ENCODE results near the gene DERL3.

Gene DERL3

DNA sequence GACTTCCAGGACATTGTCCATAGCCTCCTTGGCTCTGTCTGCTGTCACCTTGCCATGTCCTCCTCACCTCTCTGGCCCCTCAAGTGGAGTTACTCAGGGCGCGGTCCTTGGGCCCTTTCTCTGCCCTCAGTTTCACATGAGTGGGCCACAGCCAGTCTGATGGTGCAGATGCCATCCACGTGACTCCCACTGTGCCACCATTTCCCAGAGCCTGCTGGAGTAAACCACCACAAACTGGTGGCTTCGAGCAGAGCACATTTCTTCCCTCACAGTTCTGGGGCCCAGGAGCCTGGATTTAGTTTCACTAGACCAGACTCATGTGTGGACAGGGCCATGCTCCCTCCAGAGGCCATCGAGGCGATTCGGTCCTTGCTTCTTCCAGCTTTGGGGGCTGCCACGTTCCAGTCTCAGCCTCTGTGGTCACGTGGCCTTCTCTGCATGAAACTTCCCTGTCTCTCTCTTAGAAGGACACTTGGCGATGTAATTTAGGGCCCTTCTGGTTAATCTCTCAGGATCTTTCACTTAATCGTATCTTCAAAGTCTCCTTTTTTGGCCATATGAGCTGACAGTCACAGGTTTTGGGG, 37.5 kb downstream of the DERL3 start:
- no peak for DNase-seq

DNA sequence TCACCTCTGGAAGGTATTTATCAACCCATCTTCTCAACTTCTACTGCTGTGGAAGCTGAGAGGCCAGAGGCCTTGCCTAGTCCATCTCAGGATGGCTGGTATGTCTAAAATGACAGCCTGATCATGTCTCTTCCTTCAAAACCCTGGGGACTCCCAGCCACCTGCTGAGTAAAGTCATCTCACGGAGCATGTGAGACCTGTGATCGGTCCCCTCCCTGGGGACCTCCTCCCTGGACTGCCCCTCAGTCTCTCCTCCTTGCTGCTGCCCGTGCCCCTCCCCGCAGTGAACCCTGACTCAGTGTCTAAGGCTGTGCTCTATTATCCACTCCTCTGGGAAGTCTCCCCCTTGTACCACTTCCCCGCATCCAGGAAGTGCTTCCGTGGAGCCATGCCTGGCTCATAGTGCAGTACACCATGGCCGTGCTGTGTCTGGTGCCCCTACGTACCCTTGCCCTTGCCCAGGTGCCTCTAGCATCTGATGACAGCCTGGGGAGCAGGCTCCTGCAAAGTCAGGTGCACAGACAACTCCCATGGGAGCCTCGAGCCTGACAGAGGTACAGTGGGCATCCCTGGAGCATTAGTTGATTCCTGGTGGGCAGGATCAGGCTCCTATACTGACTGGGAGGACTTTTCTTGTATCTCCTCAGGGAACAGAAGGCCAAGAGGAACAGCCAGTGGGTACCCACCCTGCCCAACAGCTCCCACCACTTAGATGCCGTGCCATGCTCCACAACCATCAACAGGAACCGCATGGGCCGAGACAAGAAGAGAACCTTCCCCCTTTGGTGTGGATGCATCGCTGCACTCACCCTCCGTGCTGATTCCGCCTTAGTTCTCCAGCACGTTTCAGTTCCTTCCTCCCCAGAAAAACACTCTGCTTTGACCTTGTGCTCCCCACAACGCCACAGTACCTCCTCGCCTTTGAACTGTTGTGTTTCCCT, 38.2 kb downstream of the DERL3 start:
- DNase-seq = no peak

DNA sequence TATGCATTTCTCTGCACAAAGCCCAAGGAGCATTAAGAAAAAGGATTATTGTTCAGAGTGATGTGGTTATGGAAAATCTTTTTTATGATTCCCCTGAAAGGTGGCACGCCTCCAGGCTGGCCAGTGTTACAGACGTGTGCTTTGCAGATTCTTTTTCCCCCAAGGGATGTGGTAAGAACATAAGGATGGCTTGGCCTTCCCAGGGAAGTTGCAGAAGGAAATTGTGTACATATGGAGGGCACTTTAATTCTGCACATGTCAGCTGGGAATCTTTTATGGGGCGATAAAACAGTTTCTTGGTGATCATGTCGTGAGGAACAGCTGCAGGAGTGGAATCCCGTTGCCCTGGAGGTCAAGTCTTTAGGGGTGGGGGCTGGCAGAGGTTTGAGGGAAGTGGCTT, 42.3 kb downstream of the DERL3 start:
- no peak for DNase-seq

DNA sequence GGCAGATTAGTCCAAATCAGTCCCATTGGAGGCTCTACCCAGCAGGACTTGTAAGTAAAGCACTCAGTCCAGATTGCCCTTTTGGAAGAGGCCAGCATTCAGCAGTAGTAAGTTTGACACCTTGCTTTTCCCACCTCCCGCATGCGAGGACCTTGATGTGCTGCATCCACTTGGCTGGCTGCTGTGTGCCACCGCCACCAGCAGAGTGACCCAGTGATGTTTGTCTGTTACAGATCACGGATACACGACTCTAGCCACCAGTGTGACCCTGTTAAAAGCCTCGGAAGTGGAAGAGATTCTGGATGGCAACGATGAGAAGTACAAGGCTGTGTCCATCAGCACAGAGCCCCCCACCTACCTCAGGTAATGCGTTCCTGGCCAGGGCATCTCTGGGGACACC, 45.5 kb downstream of the DERL3 start:
- DNase-seq = no peak

DNA sequence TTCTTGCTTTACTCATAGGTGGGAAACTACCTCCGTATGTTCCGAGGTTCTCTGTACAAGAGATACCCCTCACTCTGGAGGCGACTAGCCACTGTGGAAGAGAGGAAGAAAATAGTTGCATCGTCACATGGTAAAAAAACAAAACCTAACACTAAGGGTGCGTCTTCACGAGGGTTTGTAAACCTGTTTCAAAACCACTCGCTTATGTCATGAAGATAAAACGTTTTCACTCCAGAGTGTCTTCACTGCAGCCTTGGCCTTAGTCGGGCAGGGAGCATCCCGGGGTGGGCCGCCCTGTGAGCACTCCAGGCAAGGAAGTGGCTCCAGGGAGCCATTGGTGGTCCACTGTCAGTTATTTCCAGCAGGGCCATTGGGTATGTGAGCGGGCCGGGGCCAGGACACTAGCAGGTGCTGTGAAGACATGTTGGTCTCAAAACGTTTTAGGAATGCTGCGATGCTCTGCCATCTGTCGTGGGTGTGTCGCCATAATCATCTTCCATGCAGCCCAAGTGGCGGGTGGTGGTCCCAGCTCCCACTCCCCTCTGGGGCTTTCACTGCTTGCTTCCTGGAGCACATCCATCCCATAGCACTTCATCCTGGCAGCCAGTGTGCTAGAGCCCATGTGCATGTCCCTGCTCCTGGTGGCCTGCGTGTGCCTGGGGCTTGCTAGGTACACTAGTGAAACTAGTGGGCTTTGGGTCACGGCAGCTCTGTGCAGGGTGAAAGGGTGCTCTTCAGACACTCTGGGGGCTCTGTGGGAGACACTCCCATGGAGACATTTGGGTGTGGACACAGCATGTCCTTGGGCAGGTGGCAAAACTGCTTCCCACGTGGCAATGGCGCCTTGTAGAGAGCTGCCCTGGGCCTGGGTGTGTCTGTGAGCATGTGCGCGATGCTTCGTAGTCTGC, 46.8 kb downstream of the DERL3 start:
- no peak for DNase-seq

DNA sequence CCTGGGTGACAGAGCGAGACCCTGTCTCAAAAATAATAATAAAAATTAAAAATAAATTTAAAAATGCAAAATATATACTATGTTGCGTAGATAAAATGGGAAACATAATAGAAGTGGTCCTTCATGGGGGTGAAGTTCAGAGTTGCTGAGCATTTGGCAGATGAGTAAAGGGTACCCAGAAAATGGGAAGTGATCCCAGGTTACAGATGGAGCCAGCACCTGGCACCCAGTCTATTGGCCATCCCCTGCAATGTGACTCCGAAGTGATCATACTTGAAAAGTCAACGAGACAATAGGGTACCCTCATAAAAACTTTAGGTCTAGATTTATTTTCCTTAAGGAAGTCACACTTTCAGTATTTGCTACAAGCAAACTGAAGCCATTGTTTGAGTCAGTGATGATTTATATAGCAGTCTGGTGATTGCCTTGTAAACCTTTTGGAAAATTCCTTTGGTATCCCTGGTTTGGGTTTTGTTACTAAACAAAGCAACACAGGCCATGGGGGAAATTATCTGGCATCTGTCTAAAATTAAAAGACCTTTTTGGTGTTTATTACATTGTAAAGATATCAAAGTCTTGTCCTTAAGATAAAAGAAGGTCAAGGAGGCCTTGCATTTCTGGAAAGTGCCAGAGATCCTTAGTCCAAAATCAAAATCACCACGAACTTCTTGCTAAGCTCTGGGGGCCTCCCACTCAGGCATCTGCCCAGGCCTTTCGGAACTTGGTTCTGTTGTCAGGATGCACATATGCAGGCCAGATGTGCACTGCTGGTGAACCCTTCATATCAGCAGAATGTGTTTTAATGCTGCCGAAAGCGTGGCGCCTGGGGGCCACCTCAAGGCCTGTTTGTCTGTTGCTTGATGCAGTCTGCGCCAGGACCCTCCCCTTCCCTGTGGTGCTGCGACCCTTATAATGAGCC, 47.7 kb downstream of the DERL3 start:
- no peak for DNase-seq

DNA sequence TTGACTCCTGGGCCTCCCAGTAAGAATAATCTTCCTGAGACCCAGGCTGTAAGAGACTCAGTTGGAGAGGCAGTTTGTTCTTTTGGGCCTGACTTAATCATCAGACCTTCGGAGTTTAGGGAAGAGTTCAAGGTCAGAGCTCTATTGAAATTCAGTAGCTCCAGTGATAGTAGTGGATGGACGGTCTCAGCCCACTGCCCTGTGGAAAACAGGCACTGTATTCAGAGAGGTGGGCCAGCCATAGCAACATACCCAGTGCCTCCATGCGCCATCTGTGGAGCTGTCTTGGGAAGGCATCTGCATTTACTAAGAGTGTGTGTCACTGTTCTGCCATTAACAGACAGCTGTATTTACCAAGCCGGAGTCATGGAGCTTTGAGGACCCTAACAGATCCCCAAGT, 49.2 kb downstream of the DERL3 start:
- DNase-seq = no peak

DNA sequence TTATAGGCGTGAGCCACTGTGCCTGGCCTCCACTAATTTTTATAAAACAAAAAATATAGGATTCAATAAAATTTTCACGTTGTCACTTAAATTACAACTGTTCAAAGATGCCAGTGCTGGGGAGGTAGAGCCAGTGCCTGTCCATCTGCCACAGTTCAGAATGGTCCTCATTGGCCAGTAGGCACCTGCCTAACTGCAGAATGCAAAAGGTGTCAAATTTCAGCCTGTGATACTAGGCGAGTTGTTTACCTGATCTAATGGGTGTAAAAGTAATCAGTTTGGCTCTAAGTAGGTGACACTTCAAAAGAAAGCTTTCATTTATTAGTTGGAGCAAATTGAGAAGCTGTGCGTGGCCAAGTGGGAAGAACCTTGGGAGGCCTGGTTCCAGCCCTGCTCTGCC, 49.7 kb downstream of the DERL3 start:
- DNase-seq = no peak

DNA sequence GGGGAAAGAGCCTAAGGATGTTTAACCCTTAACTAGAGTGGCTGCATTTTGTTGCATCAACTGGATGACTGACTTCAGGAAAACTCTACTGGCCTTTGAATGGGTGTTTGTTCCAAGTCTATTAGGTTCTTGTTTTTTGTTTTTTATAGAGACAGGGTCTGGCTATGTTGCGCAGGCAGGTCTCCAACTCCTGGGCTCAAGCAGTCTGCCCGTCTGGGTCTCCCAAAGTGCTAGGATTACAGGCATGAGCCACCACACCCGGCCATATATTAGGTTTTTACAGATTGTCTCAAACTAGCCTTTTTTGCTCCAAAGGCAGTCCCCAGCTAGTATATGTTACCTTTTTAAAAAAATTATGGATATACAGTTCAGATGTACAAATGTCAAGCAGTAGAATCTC, 50.9 kb downstream of the DERL3 start:
- DNase-seq = no peak

DNA sequence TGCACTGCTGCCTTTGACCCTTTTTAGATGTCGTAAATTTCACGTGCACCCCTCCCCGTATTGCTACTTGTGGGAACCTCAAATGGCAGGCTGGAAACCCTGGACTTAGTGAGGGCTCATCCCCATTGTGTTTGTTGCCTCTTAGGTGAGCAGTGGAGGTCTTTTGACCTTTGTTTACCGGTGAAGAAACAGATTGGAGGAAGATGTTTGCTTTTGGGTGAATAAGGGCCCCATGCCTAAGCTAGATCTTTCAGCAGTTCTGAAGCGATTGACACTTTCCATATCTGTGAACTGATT, 51.3 kb downstream of the DERL3 start:
- no peak for DNase-seq

DNA sequence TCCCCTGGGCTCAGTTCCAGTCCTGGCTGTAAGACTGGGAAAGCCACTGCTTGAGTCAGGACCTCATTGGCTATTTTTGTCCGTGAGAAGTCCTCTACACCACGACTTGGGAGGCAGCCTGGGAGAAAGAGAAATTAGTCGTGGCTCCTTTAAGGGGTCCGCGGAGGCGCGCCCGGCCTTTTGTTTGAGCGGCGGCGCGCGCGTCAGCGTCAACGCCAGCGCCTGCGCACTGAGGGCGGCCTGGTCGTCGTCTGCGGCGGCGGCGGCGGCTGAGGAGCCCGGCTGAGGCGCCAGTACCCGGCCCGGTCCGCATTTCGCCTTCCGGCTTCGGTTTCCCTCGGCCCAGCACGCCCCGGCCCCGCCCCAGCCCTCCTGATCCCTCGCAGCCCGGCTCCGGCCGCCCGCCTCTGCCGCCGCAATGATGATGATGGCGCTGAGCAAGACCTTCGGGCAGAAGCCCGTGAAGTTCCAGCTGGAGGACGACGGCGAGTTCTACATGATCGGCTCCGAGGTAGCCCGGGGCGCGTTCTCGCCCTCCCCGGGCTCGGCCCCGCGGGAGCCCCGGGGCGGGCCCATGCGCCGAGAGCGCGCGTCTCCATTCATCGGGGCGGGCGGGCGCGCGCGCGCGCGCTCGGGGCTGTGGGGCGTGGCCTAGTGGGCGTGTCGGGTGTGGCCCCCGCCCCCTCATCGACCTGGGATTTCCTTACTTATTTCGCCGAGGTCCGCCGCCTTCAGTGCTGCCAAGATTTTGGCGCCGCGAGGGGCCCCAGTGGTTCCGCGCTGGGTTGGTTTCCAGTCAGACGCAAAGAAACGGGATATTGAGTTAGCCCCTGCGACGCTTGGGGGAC, 51.8 kb downstream of the DERL3 start, which contains the start of gene SMARCB1:
SMARCB1 (plus strand) TSS at position 215 of the 848 bp plus-strand sequence; CDS start at position 419, 204 bp downstream.
- DNase-seq = peak; percentile 93

DNA sequence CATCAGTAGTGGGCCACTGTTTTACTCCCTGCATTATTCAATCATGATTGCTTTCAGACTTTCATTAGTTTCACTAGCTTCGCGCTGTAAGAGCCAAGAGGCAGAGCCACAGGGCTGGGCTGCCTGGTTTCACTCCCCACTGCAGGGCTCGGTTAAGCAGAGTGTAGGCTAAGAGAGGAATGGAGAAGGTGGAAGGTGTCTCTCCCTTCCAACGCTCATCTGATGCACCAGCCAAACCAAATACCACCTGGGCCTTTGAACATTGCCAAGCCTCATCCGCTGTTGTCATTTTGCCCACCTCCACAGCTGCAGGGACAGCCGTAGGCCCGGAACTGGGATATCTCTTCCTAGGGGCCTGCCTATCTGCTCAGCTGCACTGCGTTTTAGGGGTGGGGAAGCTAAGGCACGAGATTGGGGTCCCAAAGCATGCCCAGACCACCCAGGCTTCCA, 52.5 kb downstream of the DERL3 start:
- DNase-seq = no peak
